ENCODE data around the gene FAM89B.

The FAM89B gene

DNA sequence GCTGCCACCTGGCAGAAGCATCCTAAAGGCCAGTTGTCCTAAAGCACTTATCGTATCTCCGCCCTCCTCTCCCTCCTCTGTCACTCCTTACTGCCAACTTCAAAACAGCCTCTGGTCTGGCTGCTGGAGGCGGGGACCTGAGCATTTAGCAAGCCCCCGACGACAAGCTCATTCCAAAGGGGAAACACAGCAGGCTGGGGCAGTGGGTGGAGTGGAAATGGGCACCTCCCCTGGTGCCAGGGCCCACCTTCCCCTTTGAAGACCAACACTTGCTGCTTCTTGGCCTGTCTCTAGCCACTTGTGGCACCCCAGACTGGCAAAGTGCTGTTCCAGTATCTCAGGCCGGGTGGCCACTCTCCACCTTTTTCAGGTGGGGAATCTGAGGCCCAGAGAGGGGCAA, 38.1 kb downstream of the FAM89B start:
- DNase-seq (ENCODE audit: low read depth): no peak

DNA sequence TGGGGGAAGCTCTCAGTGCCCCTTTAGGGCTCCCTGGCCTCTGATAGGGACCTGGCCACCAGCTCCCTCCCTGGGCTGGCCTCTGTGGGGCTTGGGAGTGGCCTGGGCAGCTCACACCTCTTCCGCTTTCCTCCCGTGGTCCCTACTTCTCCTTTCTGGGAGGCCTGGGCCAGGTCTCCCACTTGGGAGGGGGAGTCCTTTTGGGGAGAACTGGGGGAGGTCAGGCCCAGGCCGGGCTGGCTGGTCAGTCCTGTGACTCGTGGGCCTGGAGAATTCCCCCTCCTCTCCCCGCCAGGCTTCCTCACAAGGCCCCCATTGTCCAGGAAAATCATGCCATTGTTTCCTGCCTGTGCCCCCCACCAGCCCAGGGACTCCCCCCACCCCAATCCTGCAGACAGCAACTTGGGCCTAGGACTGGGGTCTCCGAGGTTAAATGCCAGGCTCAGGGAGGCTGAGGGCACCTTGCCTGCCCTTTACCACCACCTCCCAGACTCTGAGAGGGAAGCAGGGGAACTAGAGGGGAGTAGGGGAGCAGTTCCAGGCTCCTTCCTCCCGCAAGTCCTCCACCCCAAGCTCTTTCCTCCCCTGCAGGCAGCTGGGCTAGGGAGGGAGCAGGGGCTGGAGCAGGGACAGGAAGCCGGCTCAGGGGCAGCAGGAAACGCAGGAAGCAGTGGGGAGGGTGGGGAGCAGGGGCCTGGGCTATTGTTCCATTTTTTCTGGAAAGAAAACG, 38.9 kb downstream of the FAM89B start:
- DNase-seq (ENCODE audit: low read depth): no peak

DNA sequence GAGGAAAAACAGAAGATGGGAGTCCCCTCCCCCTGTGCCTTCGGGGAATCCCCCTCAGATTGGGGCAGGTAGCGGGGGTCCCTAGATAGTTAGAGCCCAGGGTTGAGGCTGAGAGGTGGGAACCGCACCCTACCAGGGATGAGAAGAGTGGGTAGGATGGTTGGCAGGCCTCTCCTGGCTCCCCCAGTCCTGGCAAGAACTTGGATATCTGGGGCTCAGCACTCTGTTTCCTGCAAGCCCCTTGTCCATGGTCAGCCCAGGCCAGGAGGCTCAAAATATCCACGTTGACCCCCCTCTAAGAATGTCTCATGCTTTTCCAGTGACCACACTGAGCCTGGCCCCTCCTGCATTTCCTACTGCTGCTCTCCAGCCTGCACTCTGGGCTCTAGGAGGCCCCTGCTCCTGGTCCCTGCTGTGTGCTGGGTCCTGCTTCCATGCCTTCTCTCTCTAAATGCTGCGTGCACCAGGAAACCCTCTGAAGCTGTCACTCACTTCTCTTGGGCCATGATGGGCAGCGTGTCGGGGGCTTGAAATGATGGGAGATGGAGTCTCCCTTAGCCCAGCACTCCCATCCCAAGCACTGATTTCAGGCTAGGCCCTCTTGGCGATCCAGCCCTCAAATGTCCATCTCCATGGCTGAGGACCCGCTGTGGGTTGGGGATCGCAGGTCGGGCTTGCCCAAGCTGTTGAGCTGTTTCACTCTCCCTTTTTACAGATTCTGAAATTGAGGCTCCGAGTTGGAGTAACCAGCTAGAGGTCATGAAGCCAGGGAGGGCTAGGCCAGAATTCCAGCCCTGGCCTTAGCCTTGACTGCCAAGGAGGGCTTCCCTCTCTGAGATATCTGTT, 39.6 kb downstream of the FAM89B start:
- no peak for DNase-seq (ENCODE audit: low read depth)

DNA sequence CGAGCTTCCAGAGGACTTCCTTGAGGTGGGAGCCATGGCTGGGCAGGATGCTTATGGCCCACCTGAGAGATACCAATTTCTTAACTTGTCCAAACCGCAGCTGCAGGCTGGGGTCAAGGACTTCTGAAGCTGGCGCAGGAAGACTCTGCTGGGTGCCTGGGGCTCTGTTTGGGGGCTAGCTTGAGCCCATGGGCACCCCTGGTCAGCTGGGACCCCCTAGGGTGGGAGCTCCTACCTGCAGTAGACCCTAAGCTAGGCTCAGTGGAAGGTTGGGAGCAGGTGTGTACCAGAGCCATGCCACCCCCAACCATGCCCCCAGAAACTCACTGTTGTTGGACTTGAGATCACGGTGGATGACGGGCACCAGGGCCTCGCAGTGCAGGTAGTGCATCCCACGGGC, 40.4 kb downstream of the FAM89B start:
- no peak for DNase-seq (ENCODE audit: low read depth)

DNA sequence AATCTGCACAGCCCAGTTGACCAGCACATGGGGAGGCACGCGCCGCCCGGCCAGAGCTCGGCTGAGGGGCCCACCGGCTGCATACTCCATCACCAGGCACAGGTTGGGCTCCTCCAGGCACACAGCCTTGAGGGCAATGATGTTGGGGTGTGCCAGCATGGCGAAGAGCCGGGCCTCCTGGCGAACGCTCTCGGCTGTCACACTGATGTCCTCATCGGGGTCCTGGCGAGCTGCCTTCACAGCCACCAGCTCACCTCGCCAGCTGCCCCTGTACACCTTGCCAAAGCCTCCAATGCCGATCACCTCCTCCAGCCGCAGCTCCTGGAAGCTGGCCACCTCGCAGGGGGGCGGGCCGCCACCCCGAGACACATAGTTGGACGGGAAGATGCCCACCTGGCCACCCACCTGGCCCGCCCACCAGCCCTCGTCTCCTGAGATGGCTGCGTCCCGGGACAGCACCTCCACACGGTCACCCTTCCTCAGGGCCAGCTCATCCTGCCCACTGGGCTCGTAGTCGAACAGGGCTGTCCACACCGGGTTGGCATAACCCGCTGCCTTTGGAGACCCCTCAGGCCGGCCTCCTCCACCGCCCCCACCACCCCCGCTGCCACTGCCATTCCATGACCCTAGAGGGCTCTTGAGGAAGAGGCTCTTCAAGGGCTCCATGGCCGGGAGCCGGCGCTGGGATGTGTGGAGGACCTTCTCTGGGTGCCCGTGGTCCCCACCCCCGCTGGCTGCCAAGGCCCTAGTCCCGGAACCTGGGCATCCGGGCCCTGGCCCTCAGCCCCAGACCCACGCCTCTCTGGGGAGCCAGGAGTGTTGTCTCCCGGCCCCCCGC, 41.0 kb downstream of the FAM89B start:
- DNase-seq (ENCODE audit: low read depth): no peak

DNA sequence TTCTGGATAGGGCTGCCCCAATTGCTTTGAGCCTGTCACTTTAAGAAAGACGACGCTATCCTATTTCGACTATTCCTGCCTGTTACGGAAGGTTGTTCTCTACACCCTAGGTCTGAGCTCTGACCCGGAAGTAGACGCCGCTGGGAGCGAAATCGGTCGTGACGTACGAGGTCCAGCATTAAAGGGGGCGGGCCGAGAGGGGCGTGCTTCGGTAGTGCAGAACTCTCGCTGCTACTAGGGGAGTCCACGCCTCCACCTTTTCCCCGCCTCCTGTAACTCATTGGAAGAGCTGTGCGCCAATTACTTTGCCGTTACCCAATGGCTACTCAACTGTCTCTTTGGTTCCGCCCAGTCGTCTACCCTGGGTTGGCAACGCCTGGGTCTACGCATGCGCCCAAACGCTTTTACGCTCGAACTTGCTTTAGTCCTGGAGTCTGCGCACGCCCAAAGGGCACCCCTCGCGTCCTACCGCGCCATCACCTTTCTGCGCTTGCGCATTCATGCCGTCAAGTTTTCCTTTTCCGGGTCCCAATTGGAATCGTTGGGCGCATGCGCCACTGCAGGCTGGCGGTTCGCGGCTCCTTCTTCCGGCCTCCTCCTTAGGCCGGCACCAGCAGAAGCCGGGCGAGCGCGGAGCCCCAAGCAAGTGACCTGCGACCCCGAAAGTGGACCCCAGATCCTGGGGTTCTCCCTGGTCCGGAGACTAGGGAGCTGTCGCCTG, 43.1 kb downstream of the FAM89B start, which contains the start of gene PCNX3:
Gene PCNX3 (plus strand): TSS at position 548 of the 721 bp plus-strand sequence. CDS start 536 bp downstream, outside the sequence.
- peak; percentile 100 for DNase-seq (ENCODE audit: low read depth)

DNA sequence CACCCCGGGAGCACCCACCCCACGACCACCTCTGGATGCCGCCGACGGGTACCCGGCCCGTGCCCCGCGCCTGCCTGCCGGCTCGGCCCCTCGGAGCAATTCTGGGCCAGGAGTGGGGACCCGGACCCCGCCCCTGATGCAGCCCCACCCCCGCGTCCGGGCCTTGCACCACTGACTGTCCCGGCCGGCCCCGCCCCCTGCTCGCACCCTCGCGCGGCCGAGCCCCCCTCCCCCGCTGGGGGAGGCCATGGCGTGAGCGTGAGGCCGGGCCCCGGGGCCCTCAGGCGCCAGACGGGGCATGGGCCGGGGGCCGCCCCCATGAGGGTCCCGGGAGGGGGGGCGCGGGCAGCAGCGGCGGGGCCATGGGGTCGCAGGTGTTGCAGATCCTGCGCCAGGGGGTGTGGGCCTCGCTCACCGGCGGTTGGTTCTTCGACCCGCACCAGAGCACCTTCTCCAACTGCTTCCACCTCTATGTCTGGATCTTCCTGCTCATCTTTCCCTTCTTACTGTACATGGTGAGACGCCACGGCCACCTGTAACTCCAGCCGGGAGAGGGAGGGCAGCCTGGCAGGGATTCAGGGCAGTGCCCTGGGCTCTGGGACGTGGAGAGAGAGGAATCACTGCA, 43.7 kb downstream of the FAM89B start:
- DNase-seq (ENCODE audit: low read depth): no peak

DNA sequence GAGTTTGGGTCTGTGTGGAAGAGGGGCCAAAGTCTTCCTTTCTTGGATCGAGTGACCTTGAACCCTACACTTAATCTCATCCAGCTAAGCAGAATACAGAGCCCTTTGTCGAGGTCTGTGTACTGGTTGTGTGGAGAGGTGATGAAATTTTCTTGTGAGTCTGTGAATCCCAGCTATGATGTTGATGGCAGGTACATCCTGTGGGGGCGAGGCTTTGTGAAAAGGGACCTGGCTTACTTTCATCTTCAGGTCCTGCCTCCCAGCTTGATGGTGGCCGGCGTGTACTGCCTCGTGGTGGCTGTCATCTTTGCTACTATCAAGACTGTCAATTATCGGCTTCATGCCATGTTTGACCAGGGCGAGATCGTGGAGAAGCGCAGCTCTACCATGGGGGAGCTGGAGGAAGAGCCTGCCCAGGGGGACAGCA, 44.2 kb downstream of the FAM89B start:
- no peak for DNase-seq (ENCODE audit: low read depth)

DNA sequence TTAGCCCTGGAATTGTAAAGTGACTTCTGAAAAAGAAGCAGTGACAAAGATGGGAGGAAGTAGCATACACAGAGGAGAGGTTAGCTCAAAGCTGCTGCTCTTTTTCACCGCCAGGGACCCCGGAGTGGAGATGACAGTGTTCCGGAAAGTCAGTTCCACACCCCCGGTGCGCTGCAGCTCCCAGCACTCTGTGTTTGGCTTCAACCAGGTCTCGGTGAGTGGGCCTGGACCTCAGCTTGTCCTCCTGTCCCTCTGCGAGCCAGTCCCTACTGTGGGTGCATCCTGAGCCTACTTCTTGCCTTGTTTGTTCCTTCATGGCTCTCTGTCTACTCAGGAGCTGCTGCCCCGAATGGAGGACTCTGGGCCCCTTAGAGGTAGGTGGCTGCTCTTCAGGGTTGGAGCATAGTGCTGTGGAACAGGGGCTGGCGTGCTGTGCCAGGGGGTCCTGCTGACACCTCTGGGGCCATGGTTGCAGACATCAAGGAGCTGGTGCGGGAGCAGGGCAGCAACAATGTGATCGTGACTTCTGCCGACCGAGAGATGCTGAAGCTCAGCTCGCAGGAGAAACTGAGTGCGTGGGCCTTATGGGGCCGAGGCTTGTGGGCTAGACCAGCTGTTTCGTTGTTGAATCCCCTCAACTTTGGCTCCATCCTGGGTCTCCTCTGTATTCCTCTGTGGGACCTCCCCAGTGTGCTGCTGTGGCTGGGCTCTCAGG, 45.0 kb downstream of the FAM89B start:
- no peak for DNase-seq (ENCODE audit: low read depth)

DNA sequence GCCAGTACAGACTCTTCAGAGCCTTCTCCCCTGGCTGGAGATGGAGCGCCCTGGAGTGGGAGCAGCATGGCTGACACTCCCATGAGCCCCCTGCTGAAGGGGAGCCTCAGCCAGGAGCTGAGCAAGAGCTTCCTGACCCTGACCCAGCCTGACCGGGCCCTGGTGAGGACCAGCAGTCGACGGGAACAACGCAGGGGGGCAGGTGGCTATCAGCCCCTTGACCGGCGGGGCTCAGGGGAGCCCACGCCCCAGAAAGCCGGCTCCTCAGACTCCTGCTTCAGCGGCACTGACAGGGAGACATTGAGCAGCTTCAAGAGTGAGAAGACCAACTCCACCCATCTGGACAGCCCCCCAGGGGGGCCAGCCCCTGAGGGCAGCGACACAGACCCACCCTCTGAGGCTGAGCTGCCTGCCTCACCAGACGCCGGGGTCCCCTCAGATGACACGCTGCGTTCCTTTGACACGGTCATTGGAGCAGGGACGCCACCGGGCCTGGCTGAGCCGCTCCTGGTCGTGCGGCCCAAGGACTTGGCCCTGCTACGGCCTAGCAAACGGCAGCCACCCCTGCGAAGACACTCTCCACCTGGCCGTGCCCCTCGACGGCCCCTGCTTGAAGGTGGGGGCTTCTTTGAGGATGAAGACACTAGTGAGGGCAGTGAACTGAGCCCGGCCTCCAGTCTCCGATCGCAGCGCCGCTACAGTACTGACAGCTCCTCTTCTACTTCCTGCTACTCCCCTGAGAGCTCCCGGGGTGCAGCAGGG, 45.8 kb downstream of the FAM89B start:
- no peak for DNase-seq (ENCODE audit: low read depth)

DNA sequence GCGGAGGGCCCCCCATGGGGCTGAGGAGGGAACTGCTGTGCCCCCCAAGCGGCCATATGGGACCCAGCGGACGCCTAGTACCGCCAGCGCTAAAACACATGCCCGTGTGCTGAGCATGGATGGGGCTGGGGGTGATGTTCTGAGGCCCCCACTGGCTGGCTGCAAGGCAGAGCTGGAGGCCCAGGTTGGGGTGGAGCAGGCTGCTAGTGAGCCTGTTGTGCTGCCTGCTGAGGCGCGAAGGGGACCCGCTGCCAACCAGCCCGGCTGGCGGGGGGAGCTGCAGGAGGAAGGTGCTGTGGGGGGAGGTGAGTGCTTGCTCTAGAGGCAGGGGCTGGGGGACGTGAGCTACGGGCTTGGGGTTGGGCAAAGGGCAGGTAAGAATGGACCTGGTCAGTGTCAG, 46.4 kb downstream of the FAM89B start:
- no peak for DNase-seq (ENCODE audit: low read depth)

DNA sequence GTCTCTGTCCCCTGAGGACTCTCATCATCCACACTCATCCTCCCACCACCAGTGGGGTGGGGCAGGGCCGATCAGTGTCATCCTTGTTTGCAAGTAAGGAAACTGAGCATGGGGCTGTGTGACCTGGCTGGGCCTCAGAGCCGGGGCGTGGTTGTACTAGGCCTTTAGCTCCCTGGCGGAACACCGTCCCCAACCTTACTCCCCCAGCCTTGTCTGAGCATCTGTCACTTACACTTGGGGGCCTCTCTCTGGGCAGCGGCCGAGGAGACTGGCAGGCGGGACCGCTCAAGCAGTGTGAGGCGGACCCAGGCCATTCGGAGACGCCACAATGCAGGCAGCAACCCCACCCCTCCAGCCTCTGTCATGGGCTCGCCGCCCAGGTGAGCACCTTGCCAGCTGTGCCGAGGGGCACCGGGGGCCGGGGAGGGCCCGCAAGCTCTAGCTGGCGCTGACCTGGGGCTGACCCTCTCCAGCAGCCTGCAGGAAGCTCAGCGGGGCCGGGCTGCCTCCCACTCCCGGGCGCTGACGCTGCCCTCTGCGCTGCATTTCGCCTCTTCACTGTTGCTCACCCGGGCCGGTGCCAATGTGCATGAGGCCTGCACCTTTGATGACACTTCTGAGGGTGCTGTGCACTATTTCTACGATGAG, 47.1 kb downstream of the FAM89B start:
- DNase-seq (ENCODE audit: low read depth): no peak

DNA sequence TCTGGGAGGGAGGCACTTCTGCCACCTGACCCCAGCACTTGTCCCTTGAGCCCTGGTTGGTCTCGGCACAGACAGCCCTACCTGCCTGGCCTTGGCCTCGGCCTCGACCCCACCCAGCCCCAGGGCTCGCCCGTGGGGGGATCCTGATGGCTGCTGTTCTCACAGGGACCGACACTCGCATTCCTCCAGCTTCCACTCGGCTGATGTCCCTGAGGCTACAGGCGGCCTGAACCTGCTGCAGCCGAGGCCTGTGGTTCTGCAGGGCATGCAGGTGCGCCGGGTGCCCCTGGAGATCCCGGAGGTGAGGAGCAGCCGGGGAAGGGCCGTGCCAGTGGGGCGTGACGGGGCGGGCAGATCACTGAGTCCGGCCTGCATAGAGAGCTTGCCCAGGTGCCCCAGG, 48.3 kb downstream of the FAM89B start:
- no peak for DNase-seq (ENCODE audit: low read depth)

DNA sequence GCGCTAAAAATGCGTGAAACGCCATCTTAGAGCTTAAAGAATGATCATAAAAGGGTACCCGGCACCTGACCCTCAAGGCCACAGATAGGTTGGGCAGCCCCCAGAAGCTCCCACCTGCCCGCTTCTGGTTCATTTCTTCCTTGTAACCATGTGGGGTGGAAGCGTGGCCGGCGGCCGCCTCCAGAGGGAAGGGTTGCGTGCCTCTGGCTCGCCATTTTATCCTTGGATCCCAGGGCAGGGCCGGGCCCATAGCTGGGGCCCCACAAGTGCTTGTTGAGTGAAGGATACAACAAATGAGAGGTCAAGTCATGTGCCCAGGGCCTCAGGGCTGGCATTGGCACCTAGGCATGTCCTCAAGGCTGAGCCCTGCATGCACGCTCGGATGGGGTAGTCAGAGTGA, 49.1 kb downstream of the FAM89B start:
- no peak for DNase-seq (ENCODE audit: low read depth)

DNA sequence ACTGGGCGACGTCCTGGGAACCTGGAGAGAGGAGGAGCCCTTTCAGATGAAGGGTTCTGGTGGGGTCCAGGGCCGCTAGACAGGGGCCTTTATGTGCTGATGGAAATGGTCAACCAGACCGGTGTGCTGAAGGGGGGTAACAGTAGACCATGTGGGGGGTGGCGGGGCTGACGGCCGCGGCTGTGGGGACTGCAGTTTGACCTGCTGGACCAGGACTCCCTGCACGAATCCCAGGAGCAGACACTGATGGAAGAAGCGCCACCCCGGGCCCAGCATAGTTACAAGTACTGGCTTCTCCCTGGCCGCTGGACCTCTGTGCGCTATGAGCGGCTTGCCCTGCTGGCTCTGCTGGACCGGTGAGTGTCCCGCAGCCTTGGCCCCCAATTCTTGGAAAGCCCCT, 49.7 kb downstream of the FAM89B start:
- DNase-seq (ENCODE audit: low read depth): no peak

DNA sequence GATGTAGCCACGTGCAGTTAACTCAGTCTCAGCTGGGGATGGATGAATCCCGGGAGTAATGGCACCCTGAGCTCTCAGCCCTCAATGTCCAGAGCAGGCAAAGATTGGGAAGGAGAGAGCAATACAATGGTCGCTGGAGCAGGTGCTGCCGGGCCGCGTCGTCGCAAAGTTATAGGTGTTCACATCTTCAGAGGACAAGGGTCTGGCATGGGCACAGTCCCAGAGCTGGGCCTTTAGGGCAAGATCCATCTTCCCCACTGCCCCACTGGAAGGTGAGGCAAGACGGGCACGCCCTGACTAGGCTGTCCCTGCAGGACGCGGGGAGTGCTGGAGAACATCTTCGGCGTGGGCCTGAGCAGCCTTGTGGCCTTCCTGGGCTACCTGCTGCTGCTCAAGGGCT, 50.8 kb downstream of the FAM89B start:
- no peak for DNase-seq (ENCODE audit: low read depth)
